Measurements from ENCODE around the gene TRIP4. TPM values are rescaled to one million over a fixed set of nuclear protein-coding genes. Genes with fewer than 3 reads are reported as not detected.
A peak's percentile ranks its signal among the peaks of the same experiment; 100 is the strongest.

TRIP4 gene
- total and polyA plus RNA-seq, 8 donors, result 23.0 to 47.4 (median 41.1) TPM

- Histone ChIP-seq H3K27me3 (no peaks in the 10 kb centered on the region), H3K4me1 (peaks cover 14 to 34% of the 10 kb centered on the region in 2 donors), H3K9me3 (no peaks in the 10 kb centered on the region), H3K36me3 (peaks cover 0 to 9% of the 10 kb centered on the region in 2 donors), H3K27ac (peak overlapping the region in 1 of 2 donors; percentile 55), H3K4me3 (no peak overlapping the region)
- DNase-seq (peak in 2 of 4 donors; percentile 44 to 51), ATAC-seq (no peak)
- intact Hi-C loops (cut with DNase I), result no loop called here
- TF ChIP-seq CTCF (IDR thresholded peaks at IDR 0.05), result no peak
Observed at GRCh38 chr15:64455961-64456371, 68.3 kb downstream of the TRIP4 start.

- ATAC-seq, result no peak
- H3K27ac ChIP-seq, result peak overlapping the region in 1 of 2 donors; percentile 55
Observed at GRCh38 chr15:64456634-64457108, 69.0 kb downstream of the TRIP4 start.

GRCh38 chr15:64459066-64459781 is 71.6 kb downstream of the TRIP4 start:
- H3K27me3 ChIP-seq, result no peaks in the 10 kb centered on the region
- no peak overlapping the region for H3K4me3 ChIP-seq
- ATAC-seq (peak; percentile 1), DNase-seq (no peak)
- intact Hi-C loops (cut with DNase I), result no loop called here
- no peaks in the 10 kb centered on the region for H3K9me3 ChIP-seq
- no peak for TF ChIP-seq CTCF (IDR thresholded peaks at IDR 0.05)
- H3K36me3 ChIP-seq, result peaks cover 0 to 9% of the 10 kb centered on the region in 2 donors
- peaks cover 28 to 63% of the 10 kb centered on the region in 2 donors for H3K4me1 ChIP-seq
- H3K27ac ChIP-seq, result no peak overlapping the region

More at GRCh38 chr15:64456634-64457108, 69.0 kb downstream of the TRIP4 start:
- Histone ChIP-seq H3K4me3 (no peak overlapping the region), H3K36me3 (peaks cover 0 to 9% of the 10 kb centered on the region in 2 donors), H3K4me1 (peaks cover 18 to 39% of the 10 kb centered on the region in 2 donors), H3K9me3 (no peaks in the 10 kb centered on the region), H3K27me3 (no peaks in the 10 kb centered on the region)
- intact Hi-C loops (cut with DNase I), result no loop called here
- TF ChIP-seq CTCF (IDR thresholded peaks at IDR 0.05), result no peak
- DNase-seq, result no peak

- intact Hi-C loops (cut with DNase I), result no loop called here
Observed at GRCh38 chr15:64460206-64460723, 72.6 kb downstream of the TRIP4 start, which contains the start of gene ZNF609. TSS of gene ZNF609 (plus strand) at chr15:64460578. CDS start at chr15:64499420, 38,842 bp downstream.

More at GRCh38 chr15:64460206-64460723, 72.6 kb downstream of the TRIP4 start, which contains the start of gene ZNF609:
- Histone ChIP-seq H3K4me1 (peaks cover 33 to 67% of the 10 kb centered on the region in 2 donors), H3K27me3 (no peaks in the 10 kb centered on the region), H3K27ac (peak within 1 kb of the TSS; percentile 79 to 81), H3K4me3 (peak within 1 kb of the TSS; percentile 36 to 51), H3K36me3 (peaks cover 0 to 5% of the 10 kb centered on the region in 2 donors), H3K9me3 (no peaks in the 10 kb centered on the region)
- DNase-seq (peak; percentile 90 to 96 (median 92)), ATAC-seq (peak; percentile 84)
- TF ChIP-seq CTCF (IDR thresholded peaks at IDR 0.05), result no peak
